ENCODE data around the gene ROS1.

ROS1 gene

DNA sequence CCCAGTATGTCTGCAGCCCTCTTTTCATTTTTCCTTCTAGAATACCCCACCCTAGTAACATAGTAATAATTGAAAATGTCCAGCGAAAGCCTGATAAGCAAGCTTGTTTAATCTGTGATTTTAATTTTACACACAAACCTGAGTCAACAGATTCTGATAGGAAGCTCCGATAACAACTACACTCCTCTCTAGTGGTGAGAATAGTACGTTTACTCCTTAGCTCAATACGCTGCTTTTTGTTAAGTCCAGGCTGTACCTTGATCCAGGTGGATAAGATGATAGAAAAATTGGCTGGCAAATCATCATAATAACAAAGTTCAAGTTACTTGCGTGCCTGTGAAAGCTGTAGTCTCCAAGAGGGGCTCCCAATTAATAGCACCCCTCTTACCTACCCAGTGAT is 31.3 kb upstream of the ROS1 start:
- no peak for TF ChIP-seq REST (IDR thresholded peaks at IDR 0.05; ENCODE audit: insufficient read depth in 1 of 2, low read depth in 2 of 2, low read length in 2 of 2)
- no peak for TF ChIP-seq SIN3A (IDR thresholded peaks at IDR 0.05; ENCODE audit: borderline replicate concordance, insufficient read depth, low read length)
- TF ChIP-seq TAF1 (IDR thresholded peaks at IDR 0.05; ENCODE audit: borderline replicate concordance, insufficient read depth, low read length), result no peak
- TF ChIP-seq FOXP2 (optimal IDR thresholded peaks at IDR 0.05; ENCODE audit: borderline replicate concordance, extremely low read depth, extremely low read length, insufficient read depth), result no peak
- no peak for TF ChIP-seq POLR2AphosphoS5 (IDR thresholded peaks at IDR 0.05; ENCODE audit: low read depth, low read length)

DNA sequence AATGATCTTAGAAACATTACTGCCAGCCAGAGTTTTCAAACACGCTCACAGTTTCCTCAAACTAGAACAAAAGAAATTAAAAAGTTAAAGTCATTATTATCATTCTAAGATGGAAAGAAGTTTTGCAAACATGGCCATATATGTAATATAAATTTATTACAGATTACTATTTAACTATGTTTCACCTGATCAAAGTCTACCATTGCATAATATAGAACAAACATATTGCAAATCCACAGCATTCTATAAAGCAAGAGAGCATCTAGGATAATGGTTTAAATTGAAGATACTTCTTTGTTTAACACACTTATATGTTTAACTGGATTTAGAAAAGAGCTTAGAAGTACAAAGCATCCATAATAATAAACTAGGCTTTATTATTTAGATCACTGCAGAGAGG is 30.5 kb upstream of the ROS1 start:
- TF ChIP-seq FOXP2 (optimal IDR thresholded peaks at IDR 0.05; ENCODE audit: borderline replicate concordance, extremely low read depth, extremely low read length, insufficient read depth), result no peak
- TF ChIP-seq POLR2AphosphoS5 (IDR thresholded peaks at IDR 0.05; ENCODE audit: low read depth, low read length), result no peak
- no peak for TF ChIP-seq REST (IDR thresholded peaks at IDR 0.05; ENCODE audit: insufficient read depth in 1 of 2, low read depth in 2 of 2, low read length in 2 of 2)
- no peak for TF ChIP-seq TAF1 (IDR thresholded peaks at IDR 0.05; ENCODE audit: borderline replicate concordance, insufficient read depth, low read length)
- no peak for TF ChIP-seq SIN3A (IDR thresholded peaks at IDR 0.05; ENCODE audit: borderline replicate concordance, insufficient read depth, low read length)

DNA sequence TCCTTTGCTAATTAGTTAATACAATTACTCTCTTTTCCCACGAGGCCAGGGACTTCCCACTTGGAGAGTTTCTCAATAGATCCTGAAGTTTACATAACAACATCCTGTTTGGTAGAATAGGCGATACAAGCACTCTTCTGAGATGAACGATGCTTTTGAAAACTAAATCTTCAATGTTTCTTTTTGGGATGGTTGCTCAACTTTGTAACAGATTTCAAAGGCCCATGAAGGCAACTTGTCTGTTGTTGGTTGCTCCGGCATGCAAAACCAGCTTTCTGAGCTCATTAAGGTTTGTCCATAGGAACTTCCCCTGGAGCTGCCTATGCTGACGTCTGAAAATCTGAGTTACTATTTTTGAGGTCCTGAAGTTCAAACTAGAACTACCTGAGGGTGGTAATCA is 25.9 kb upstream of the ROS1 start:
- TF ChIP-seq TAF1 (IDR thresholded peaks at IDR 0.05; ENCODE audit: borderline replicate concordance, insufficient read depth, low read length) (no peak), FOXP2 (optimal IDR thresholded peaks at IDR 0.05; ENCODE audit: borderline replicate concordance, extremely low read depth, extremely low read length, insufficient read depth) (no peak), SIN3A (IDR thresholded peaks at IDR 0.05; ENCODE audit: borderline replicate concordance, insufficient read depth, low read length) (no peak), REST (IDR thresholded peaks at IDR 0.05; ENCODE audit: insufficient read depth in 1 of 2, low read depth in 2 of 2, low read length in 2 of 2) (no peak), POLR2AphosphoS5 (IDR thresholded peaks at IDR 0.05; ENCODE audit: low read depth, low read length) (no peak)

DNA sequence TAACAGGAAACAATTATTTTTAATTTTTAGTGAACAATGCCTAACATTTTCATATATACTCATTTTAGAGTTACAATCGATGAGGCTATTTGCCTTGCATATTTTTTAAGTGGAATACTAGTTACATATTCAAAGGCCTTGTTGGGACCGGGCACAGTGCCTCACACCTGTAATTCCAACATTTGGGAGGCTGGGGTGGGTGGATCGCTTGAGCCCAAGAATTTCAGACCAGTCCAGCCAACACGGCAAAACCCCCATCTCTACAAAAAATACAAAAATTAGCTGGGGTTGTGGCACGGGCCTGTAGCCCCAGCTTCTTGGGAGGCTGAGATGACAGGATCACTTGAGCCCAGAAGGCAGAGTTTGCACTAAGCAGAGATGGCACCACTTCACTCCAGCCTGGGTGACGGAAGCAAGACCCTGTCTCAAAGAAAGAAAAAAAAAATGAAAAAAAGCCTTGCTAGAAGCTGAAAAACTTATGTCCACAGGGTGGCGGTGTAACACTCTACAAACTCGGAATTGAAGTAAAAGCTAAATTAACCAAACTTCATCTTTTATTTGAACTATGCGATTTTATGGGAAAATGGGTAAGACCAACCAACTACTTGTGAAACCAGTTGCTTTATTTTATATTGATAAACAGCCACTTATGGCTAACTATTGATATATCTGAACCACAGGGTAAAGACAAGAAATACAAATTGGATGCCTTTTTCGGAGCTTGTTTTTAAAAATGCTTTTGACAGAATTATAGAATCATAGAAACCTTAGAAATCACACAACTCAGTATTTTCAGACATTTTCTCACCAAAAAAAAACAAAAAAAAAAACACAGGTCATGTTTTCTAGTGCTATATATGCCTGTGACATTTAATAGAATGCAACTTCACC is 24.1 kb upstream of the ROS1 start:
- TF ChIP-seq FOXP2 (optimal IDR thresholded peaks at IDR 0.05; ENCODE audit: borderline replicate concordance, extremely low read depth, extremely low read length, insufficient read depth) (no peak), POLR2AphosphoS5 (IDR thresholded peaks at IDR 0.05; ENCODE audit: low read depth, low read length) (no peak), TAF1 (IDR thresholded peaks at IDR 0.05; ENCODE audit: borderline replicate concordance, insufficient read depth, low read length) (no peak), SIN3A (IDR thresholded peaks at IDR 0.05; ENCODE audit: borderline replicate concordance, insufficient read depth, low read length) (no peak), REST (IDR thresholded peaks at IDR 0.05; ENCODE audit: insufficient read depth in 1 of 2, low read depth in 2 of 2, low read length in 2 of 2) (no peak)

Measured in PFSK-1 (cell line).